ENCODE data around the gene E4F1.

- TF ChIP-seq EZH2 (IDR thresholded peaks at IDR 0.05; ENCODE audit: insufficient read depth, poor library complexity, severe bottlenecking) = no peak
- TF ChIP-seq EZH2phosphoT487 (IDR thresholded peaks at IDR 0.05; ENCODE audit: insufficient read depth, low read depth) = no peak
Measured at GRCh38 chr16:2199621-2200139, 23.7 kb upstream of the E4F1 start.
